Hematopoietic multipotent progenitor cell treated with erythropoietin and hydrocortisone succinate and interleukin-3 and kit ligand, for 4 days (in vitro differentiated cells): ENCODE results near the gene CDCA4.

ENCODE experiments used
- DNase-seq: peaks from one replicate; pipeline ENCODE4 v3.0.0-alpha.2; 2015

Gene CDCA4

GRCh38 chr14:105020815-105021655 is at the start of gene CDCA4:
Gene CDCA4 (minus strand): TSS chr14:105021083. CDS start chr14:105011929, 9,154 bp downstream.
- peak; percentile 98 for DNase-seq

DNA sequence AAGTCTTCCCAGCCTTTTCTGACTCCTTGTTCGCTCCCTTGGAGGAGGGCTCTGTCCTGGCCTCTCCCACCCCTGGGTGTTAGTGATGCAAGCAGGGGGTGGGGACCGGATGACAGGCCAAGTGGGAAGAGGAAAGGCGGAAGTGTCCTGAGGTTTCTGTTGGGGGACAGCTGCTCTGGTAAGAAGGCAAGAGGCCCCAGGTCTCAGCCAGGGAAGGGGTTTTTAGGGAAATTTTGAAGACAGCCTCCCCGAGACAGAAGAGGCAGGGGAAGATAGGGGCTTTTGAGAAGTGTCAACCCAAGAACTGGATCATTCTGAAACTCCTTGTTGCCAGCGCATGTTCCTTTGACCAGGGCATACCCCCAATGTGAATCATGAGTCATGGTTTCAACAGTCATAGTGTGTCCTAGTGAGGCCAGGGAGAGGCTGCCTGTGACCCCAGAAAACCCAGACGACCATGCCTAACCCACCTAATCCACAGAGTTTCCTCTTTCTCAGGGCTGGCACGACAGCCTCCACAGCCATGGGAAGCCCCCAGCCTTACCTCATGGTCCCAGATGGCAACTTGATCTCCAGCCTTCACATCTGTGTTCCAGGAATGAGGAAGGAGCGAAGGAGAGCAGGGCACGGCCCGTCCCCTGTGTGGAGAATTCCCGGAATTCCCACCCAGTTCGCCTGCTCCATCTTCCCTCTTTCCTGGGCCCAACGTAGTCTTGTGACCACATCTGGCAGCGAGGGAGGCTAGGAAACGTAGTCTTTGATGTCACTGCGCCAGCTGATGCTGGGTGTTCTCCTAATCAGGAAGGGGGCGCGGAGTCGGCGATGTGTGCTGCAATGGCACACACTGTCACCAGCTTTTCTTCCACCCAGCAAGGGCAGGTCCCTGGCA is 49.2 kb upstream of the CDCA4 start:
- peak; percentile 75 for DNase-seq

- DNase-seq = no peak
Measured at GRCh38 chr14:105069522-105069870, 48.6 kb upstream of the CDCA4 start.

- DNase-seq = no peak
Measured at GRCh38 chr14:105068818-105069217, 47.9 kb upstream of the CDCA4 start.

- no peak for DNase-seq
Measured at GRCh38 chr14:105067969-105068301, 47.1 kb upstream of the CDCA4 start.

- DNase-seq = no peak
Measured at GRCh38 chr14:105067140-105067968, 46.5 kb upstream of the CDCA4 start.

GRCh38 chr14:105066240-105067071 is 45.6 kb upstream of the CDCA4 start:
- no peak for DNase-seq

DNA sequence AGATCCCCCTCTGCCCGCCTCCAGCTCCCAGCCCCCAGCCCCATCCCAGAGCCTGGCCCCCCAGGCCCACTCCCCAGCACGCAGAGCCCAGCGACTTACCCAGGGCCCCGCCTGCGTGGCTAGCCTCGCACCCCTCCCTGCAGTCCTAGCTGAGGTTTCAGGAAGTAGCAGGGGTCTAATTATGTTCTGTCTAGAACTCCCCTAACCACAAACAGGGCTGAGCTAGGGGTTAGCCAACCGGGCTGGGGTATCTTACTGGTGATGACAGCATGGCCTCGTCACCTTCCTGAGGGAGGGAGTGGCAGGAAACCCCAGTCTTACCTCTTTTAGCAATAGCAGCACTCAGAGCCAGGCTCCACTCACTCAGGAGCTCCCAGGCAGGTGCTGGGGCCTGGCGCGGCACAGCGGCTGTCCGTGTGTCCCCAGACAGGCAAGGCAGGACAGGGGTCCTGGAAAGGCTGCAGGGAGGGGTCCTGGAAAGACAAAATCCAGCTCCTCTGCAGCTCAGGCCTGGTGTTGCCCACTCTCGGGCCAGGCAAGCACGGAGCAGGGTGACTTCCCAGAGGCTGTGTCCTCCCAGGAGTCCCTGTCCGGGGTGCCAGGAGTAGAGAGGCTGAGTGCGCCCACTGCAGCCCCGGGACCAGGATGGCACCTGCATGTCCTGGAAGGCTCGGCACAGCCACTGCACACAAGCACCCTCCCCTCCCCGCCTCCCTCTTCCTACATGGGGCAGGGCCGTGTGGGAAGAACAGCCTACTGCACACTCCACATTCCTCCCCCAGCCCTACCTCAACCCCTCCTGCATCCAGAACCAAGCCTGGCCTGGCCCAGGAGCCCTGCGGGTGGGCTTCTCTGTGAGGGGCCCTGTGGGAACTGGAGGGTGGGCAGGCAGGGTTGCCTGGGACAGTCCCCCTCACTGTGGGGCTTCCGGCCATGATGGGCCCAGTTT is 44.7 kb upstream of the CDCA4 start, which contains the start of gene GPR132:
Gene GPR132 (minus strand): TSS at position 151 of the 949 bp plus-strand sequence. CDS start 10,010 bp downstream, outside the sequence.
- DNase-seq = peak; percentile 95

DNA sequence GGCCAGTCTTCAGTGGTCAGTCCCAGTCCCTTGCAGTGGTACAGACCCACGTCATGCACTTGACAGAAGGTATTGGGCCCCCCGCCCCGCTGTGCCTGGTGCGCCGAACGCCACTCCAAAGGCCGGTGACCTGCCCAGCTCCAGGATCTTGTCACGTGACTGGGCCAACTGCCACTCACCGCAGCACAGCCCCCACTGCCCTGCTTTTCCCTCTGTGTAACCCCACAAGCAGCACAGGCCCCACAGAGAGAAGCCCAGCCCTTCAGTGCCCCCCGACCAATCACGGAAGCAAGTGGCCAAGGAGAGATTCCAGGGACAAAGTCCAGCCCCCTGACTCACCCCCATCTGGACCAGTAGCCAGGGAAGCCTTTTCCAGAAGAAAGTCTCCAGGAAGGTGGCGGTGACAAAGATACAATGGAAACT is 43.8 kb upstream of the CDCA4 start:
- DNase-seq = peak; percentile 88

DNA sequence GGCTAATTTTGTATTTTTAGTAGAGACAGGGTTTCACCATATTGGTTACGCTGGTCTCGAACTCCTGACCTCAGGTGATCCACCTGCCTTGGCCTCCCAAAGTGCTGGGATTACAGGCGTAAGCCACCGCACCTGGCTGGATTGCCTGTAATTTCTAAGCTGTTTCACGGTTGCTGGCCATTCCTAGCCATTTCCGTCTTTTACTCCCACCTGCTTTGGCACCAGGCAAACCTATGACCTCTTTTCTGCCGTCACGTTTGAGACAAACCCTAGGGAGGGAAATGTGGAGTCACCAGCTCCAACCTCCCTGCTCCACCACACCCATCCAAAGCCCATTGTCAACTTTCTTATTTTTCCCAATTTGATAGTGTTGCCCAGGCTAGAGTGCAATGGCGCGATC is 43.1 kb upstream of the CDCA4 start:
- no peak for DNase-seq

GRCh38 chr14:105063506-105063905 is 42.6 kb upstream of the CDCA4 start:
- DNase-seq = peak; percentile 72

DNA sequence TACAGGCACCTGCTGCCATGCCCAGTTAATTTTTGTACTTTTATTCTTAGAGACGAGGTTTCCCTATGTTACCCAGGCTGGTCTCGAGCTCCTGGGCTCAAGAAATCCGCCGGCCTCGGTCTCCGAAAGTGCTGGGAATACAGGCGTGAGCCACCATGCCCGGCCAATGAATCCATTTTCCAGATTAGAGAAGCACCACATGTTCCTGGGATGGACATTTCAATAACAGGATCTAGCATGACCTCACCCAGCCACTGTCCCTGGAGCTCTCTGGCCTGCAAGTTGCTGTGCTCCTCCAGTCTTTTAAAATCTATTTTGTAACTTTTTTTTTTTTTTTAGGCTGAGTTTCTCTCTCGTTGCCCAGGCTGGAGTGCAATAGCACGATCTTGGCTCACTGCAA is 42.2 kb upstream of the CDCA4 start:
- no peak for DNase-seq

DNA sequence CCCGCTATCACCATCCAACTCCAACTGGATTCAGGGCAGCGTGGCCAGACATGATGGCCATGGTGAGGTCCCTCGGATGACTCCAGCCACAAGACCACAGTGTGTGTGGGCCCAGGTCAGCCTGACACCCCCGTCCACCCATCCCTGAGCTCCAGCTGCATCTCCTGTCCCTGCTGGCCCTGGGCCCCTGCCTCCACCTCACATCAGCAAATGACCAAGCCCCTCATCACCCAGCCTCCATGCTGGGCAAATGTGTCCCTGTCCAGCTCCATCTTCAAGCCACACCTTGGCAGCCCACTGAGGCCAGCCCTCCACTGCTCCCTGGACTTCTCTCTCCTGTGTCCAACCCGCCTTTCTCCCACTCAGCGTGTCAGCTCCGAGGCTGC is 41.2 kb upstream of the CDCA4 start:
- no peak for DNase-seq

- peak; percentile 87 for DNase-seq
Measured at GRCh38 chr14:105061428-105062047, 40.7 kb upstream of the CDCA4 start.

DNA sequence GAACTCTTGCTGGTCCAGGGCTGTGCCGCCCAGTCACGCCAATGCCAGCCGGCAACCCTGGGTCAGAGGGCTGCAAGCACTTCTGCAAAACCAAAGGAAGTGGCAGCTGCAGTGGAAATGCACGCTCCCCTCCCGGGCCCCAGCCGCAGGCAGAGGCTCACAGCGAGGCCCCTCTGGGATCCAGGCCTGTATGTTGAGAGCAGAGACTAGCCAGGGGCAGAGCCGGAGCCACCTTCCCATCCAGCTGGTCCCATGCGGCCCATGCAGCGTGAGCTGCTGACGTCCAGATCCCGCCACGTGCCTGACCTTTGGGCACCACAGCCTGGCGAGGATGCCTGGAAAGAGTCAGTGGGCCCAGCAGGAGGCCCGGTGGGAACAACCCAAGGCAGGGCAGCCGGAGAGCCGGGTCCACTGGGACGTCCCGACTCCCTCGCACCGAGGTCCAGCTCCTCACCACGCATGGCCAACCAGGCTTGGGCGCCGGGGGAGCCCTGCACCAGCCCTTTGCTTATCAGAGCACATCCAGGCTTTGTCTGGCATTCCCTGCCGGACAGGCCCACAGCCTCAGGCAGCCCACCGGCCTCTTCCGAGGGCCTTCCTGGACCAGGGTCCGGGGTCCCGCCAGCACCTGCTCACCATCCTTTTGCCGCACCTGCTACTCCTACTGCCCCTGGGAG is 40.0 kb upstream of the CDCA4 start:
- DNase-seq = peak; percentile 85

DNA sequence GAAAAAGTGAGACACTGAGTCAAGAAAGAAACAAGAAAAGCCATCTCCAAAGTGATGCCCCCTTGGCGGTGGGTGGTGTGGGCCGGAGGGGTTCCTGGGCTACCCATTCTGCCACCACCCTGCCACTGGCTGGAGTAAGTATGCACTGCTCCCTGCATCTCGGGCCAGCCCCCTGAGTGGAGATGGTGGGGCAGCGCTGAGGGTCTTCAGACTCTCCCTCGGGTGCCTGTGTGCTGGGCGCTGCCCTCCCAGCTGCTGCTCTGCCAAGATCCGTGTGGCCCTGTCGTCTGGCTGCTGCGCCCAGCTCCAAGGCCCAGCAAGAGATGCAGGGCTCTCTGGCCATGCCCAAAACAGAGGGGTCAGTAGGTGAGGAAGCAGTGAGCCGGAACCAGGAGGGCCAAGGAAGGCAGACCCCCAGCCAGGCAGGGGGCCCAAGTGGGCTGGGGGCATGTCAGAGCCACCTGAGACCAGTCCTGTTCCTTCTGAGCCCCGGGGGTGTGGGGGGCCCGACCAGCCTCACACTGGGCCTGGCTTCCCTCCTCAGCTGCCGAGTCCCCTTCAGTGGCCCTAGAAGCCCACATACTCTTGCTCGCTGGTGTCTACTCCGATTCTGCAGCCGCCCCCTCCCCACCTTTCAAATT is 39.2 kb upstream of the CDCA4 start:
- no peak for DNase-seq

- peak; percentile 38 for DNase-seq
Measured at GRCh38 chr14:105059035-105059924, 38.4 kb upstream of the CDCA4 start.

GRCh38 chr14:105058521-105059034 is 37.7 kb upstream of the CDCA4 start:
- no peak for DNase-seq
